Right forelimb (tissue), 1 donor: ENCODE measurements around the gene GPR15LG.

Source experiments
- DNase-seq: peaks from one replicate; pipeline ENCODE4 v3.0.0-alpha.2; 2018

Gene GPR15LG

GRCh38 chr10:84194424-84195043 lies 20.9 kb downstream of the GPR15LG start, which contains the start of gene CDHR1:
TSS of gene CDHR1 (plus strand) at chr10:84194537. CDS start at chr10:84194761, 224 bp downstream.
- no peak for DNase-seq

GRCh38 chr10:84195044-84195830 lies 21.6 kb downstream of the GPR15LG start:
- no peak for DNase-seq

GRCh38 chr10:84196083-84196482 lies 22.5 kb downstream of the GPR15LG start:
- DNase-seq: no peak

GRCh38 chr10:84196941-84197340 lies 23.3 kb downstream of the GPR15LG start:
- no peak for DNase-seq

GRCh38 chr10:84197643-84198042 lies 24.0 kb downstream of the GPR15LG start:
- DNase-seq: no peak

- DNase-seq: no peak
Measured at GRCh38 chr10:84198206-84198915, 24.8 kb downstream of the GPR15LG start.

GRCh38 chr10:84200537-84201243 lies 27.1 kb downstream of the GPR15LG start:
- no peak for DNase-seq

GRCh38 chr10:84201244-84201606 lies 27.6 kb downstream of the GPR15LG start:
- DNase-seq: no peak

- no peak for DNase-seq
Measured at GRCh38 chr10:84201682-84202081, 28.1 kb downstream of the GPR15LG start.

GRCh38 chr10:84202349-84202748 lies 28.7 kb downstream of the GPR15LG start:
- DNase-seq: no peak

- DNase-seq: no peak
Measured at GRCh38 chr10:84204122-84204521, 30.5 kb downstream of the GPR15LG start.

- DNase-seq: no peak
Measured at GRCh38 chr10:84204610-84205009, 31.0 kb downstream of the GPR15LG start.

GRCh38 chr10:84205049-84205852 lies 31.6 kb downstream of the GPR15LG start:
- peak; percentile 53 for DNase-seq

GRCh38 chr10:84205853-84206525 lies 32.4 kb downstream of the GPR15LG start:
- peak; percentile 28 for DNase-seq

- no peak for DNase-seq
Measured at GRCh38 chr10:84208023-84208422, 34.4 kb downstream of the GPR15LG start.

GRCh38 chr10:84211566-84211965 lies 38.0 kb downstream of the GPR15LG start:
- DNase-seq: no peak

GRCh38 chr10:84212014-84212413 lies 38.4 kb downstream of the GPR15LG start:
- DNase-seq: no peak

GRCh38 chr10:84213076-84213475 lies 39.5 kb downstream of the GPR15LG start:
- no peak for DNase-seq

GRCh38 chr10:84214046-84214572 lies 40.5 kb downstream of the GPR15LG start:
- no peak for DNase-seq

- DNase-seq: no peak
Measured at GRCh38 chr10:84214612-84215235, 41.1 kb downstream of the GPR15LG start.

- no peak for DNase-seq
Measured at GRCh38 chr10:84216834-84217233, 43.2 kb downstream of the GPR15LG start.
